WI38 (cell line): ENCODE results near the gene IRX5.

Source experiments
- H3K4me3 ChIP-seq: 2 replicates; pipeline ENCODE4 v1.5.1; 2011; ENCODE audit warnings: low read depth, mild to moderate bottlenecking, control low read depth, low read length
- CTCF ChIP-seq: IDR thresholded peaks from 2 replicates; pipeline ENCODE4 v1.5.1; 2012; ENCODE audit warnings: low read depth, mild to moderate bottlenecking, control low read depth, low read length

The IRX5 gene

DNA sequence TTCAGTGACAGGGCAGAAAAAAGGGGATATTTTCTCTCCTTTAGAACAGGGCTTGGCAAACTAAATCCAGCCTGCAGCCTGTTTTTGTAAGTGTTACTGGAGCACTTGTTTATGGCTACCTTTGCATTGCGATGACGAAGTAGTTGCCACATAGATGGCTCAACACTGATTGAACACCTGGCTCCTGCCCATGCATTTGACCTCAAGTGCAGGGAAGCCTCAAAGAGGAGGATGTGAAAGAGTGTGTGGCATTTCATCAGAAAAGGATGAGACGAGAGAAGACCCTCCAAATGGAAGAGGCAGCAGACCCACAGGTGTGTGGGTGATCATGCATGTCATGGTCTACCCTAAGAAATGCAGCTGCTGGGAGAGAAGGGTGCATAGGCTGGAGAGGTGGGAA, 32.7 kb upstream of the IRX5 start:
- no peak overlapping the region for H3K4me3 ChIP-seq
- no peak for TF ChIP-seq CTCF

DNA sequence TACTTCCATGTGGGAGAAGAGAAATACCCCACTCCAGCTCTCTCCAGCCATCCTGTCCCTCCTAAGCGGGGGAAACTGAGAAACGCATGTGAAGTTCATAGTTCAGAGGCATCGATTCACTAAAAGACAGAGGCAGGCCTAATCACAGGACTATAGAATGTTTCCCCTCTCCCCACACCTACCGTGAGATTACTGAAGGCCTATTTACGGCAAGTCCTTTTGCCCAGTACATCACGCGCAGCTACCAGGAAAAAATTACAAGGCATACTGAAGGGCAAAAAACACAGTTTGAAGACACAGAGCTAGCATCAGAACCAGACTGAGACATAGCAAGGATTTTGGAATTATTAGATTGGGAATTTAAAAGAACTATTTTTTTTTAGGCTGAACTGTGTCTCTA, 29.1 kb upstream of the IRX5 start:
- H3K4me3 ChIP-seq: no peak overlapping the region

DNA sequence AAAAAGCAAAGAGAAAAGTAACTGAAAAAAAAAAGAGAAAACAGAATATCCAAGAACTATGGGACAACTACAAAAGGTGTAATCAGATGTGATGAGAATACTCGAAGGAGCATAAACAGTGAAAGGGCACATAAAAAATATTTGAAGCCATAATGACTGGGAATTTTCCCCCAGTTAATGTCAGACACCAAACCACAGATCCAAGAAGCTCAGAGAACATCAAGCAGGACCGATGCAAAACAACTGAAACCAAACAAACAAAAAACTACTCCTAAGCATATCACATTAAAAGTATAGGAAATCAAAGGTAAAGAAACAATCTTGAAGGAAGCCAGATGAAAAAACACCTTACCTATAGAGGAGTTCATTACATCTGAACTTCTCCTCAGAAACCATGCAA, 27.6 kb upstream of the IRX5 start:
- no peak for TF ChIP-seq CTCF

More for the DNA sequence above, 29.1 kb upstream of the IRX5 start:
- TF ChIP-seq CTCF: no peak

DNA sequence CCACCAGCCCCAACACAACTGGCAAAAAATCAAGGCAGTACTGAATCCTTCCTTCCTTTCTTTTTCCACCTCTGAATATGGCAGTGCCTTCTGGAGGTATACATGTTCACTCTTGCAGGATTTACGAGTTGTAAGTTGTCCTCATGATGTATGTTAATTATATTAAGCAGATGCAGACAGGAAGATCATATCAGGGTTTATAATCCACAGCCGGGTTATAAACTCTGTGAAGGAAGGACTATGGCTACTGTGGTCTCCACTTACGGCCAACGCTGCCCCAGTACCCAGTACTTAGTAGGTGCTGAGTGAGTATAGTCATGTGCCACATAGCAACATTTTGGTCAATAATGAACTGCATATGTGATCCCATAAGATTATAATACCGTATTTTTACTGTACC, 19.6 kb upstream of the IRX5 start:
- H3K4me3 ChIP-seq: no peak overlapping the region
- no peak for TF ChIP-seq CTCF

More for the DNA sequence above, 27.6 kb upstream of the IRX5 start:
- no peak overlapping the region for H3K4me3 ChIP-seq

GRCh38 chr16:54912720-54913119, 17.9 kb upstream of the IRX5 start:
- no peak overlapping the region for H3K4me3 ChIP-seq
- no peak for TF ChIP-seq CTCF

DNA sequence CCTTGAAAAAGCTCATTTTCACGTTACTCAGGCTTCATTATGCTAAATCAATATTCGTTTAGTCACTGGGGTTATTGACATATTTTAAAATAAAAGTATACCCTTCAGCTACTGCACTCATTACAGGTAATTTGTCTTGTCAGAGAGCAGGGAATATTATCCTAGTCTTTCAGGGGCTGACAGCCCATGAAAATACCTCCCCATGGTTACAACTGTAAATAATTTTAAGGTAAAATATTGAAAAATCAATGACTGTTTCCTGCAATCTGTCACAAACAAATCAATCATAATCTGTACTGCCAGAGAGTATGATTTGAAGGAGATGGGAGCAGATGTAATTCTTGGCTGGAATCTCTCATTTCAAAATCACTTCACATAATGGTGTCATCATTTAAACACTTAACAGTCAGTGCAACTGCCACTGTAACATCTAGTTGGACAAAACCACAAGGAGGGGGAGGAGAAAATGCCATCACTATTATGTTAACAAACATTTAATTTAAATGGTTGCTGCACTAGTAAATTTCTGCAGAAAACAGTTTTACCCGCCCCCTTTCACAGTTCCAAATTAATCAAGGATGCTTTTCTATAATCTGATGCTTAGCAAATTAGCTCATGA, 9.3 kb upstream of the IRX5 start:
- H3K4me3 ChIP-seq: no peak overlapping the region
- TF ChIP-seq CTCF: no peak

- TF ChIP-seq CTCF: no peak
- H3K4me3 ChIP-seq: no peak overlapping the region
Measured at GRCh38 chr16:54923055-54923473, 7.6 kb upstream of the IRX5 start.
